DMS53 treated with DMSO at 0.1 percent for 48 hours (cell line): Measurements from ENCODE around the gene ACOT6.
"Not testable (repeated sequence)": the region's sequence is repeated elsewhere in the genome, so short reads cannot be mapped to it uniquely, and the experiment has no call there.

ENCODE experiments used
- DNase-seq: peaks from one replicate; lab custom pipeline; 2025; ENCODE audit not compliant: unreplicated experiment; lab: John Stamatoyannopoulos, UW

Gene ACOT6

GRCh38 chr14:73594491-73594890 lies 17.8 kb upstream of the ACOT6 start:
- no peak for DNase-seq

- no peak for DNase-seq
These were observed 12.8 kb upstream of the ACOT6 start for GRCh38 chr14:73599499-73599898.

GRCh38 chr14:73602994-73603393 lies 9.3 kb upstream of the ACOT6 start:
- no peak for DNase-seq

GRCh38 chr14:73606271-73606670 lies 6.0 kb upstream of the ACOT6 start:
- no peak for DNase-seq

GRCh38 chr14:73607241-73607640 lies 5.1 kb upstream of the ACOT6 start:
- no peak for DNase-seq

- no peak for DNase-seq
These were observed 1.6 kb upstream of the ACOT6 start for GRCh38 chr14:73610687-73611086.

GRCh38 chr14:73613046-73613383 lies 698 bp downstream of the ACOT6 start:
- no peak for DNase-seq

- DNase-seq: peak; percentile 17
These were observed 1.2 kb downstream of the ACOT6 start for GRCh38 chr14:73613419-73613963.

- DNase-seq: no peak
These were observed 4.5 kb downstream of the ACOT6 start for GRCh38 chr14:73616831-73617230.

- no peak for DNase-seq
These were observed 7.2 kb downstream of the ACOT6 start for GRCh38 chr14:73619524-73619923.

GRCh38 chr14:73620268-73620667 lies 8.0 kb downstream of the ACOT6 start:
- no peak for DNase-seq

- no peak for DNase-seq
These were observed 11.3 kb downstream of the ACOT6 start for GRCh38 chr14:73623504-73624054.

GRCh38 chr14:73625706-73626105 lies 13.4 kb downstream of the ACOT6 start:
- no peak for DNase-seq

- DNase-seq: no peak
These were observed 14.8 kb downstream of the ACOT6 start for GRCh38 chr14:73627151-73627558.

- no peak for DNase-seq
These were observed 17.9 kb downstream of the ACOT6 start for GRCh38 chr14:73630009-73630780.

- DNase-seq: peak; percentile 42
These were observed 21.0 kb downstream of the ACOT6 start for GRCh38 chr14:73633116-73634010.

GRCh38 chr14:73634011-73634833 lies 21.9 kb downstream of the ACOT6 start:
- peak; percentile 34 for DNase-seq

- DNase-seq: not testable (repeated sequence)
These were observed 24.0 kb downstream of the ACOT6 start for GRCh38 chr14:73636355-73636754.

GRCh38 chr14:73637830-73638229 lies 25.5 kb downstream of the ACOT6 start:
- DNase-seq: no peak

GRCh38 chr14:73640796-73641365 lies 28.6 kb downstream of the ACOT6 start:
- no peak for DNase-seq
